NOMO-1 treated with DMSO at 0.1 percent for 48 hours (cell line): ENCODE measurements around the gene LCN10.

Experiments used
- DNase-seq: peaks from one replicate; lab custom pipeline; 2025; ENCODE audit not compliant: unreplicated experiment; lab: John Stamatoyannopoulos, UW

Gene LCN10

DNA sequence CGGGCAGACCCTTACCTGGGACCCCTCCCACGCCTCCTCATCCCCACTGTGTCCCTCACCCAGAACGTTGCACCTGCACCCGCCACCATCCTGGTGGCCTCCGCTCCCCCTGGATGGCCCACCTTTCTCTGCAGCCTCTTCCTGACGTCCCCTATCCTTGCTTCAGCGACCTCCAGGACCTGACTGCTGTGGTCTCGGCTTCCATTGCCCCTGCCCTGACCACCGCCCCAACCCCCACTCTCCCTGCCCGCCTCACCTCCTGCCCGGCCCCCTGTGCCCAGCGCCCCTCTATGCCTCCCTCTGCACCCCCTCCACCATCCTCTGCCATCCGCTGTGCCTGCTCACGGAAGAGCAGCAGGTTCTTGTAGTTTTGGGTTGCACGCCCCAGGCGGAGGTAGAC, 2.2 kb downstream of the LCN10 start:
- no peak for DNase-seq

DNA sequence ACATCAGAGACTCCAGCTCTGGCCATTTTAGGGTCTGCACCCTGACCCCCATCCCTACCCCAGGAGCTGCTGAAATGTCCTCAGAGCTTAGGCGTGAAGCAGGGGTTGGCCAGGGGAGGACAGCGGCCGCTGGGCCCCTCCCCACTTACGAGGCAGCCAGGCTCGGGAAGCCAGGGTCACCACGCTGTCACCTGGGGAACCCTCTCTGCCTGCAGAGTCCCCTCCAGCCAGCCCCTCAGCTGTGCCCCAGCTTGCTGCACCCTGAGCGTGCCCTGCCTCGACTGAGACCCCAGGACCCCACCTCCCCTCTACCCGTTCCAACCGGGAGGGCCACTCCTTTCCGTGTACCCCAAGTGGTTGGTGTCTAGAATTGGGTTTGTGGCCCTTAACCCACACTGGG, 2.7 kb downstream of the LCN10 start:
- no peak for DNase-seq

DNA sequence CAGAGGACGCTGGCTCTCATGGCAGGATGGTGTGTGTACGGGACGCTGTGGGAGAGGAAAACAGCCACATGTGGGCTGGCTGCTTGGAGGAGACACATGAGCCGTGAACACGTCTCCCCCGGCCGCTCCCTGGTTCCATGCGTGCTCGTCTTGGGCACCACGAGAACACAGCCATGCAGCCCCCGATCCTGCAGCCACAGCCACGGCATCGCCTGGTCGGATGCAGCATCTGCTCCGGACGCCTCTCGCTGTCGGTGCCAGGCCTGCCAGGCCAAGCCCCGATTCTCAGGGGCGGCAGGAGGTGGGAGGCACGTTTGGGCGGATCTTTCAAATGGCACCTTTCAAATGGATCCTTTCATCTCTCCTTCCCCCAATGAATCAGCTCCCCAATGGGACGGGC, 3.2 kb downstream of the LCN10 start:
- no peak for DNase-seq

DNA sequence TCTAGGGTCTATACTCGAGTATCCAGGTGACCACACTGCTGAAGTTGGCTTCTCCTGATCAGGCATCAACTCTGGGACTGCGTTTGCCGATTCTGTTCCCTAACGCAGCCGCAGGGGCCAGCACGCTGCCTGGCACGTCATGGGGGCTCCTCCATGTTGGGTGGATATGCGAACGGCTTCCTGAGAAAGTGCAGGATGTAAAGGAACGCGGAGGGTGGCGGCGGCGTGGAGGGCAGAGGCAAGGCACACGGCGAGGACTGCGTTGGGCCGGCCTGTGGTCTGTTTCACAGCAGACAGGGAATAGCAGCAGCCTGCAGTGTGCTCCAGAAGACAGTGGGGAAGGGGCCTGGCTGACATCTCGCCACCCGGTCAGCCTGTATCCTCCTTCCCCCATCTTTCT, 3.8 kb downstream of the LCN10 start:
- no peak for DNase-seq

DNA sequence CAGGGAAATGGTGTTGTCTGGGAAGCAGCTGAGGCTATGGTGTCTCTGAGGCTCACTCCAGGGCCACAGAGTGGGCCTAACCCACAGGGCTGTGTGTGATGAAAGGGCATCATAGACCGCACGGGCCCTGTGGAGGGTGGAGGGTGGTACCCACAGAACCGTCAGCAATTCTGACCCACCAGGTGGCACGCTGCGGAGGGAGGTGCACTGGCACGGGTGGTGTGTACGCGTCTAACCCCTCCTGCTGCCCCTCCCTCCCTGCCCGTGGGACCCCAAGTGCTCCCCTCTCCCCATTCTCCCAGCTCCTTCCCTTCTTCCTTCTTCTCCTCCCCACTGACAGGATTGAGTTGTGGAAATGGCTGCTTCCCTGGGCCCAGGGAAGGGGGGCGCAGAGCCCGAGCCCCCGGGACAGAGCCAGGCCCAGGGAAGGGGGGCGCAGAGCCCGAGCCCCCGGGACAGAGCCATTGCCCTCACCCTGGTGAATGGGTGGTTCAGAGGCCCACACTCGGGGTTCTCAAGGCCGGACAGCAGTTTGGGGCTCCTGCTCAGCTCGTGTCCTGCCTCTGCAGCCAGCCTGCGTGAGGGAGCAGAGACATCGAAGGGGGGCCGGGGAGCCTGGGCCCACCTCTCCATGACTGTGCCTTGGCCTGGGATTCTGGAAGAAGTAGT, 6.8 kb downstream of the LCN10 start:
- no peak for DNase-seq

DNA sequence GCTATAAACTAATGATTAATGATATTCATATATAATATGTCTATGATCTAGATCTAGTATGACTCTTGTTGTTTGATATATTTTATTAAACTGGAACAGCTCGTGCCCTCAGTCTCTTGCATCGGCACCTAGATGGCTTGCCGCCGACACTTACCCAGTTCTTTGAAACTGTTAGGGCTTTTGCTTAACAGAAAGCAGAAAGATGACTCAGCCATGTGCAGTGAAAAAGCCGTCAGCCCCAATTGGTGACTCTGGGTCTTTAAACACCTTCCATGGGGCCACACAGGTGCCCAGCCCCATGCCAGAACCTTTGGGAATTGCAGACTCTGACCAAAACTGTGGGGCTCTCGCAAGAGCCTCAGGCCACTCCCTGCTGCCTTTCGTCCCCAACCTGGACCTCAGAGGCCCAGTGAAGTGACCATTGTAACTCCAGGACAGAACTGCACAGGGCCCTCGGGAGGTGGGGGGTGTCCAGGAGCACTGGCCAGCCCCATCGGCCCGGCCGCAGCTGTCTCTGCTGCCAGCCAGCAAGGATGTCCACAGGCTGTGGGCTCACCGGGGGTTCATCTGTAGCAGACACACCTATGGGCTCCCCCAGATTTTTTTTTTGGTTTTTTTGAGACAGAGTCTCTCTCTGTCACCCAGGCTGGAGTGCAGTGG, 7.8 kb downstream of the LCN10 start:
- DNase-seq = no peak

DNA sequence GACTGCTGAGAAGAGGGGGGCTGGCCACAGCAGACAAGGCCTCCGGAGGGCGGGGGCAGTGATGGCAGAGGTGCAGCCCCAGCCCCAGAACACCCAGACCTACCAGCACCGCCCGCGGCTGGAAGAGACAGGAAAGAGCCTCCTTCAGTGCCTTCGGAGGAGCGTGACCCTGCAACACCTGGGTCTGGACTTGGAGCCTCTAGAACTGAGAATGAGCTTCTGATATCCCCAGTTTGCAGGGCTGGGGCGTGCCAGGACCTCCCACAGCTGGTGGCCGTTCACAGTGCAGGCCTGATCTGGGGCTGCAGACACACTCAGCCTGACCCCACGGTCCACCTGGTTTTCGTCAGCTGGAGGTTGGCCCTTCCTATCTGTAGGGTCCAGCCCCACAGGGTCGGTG, 9.1 kb downstream of the LCN10 start:
- no peak for DNase-seq

DNA sequence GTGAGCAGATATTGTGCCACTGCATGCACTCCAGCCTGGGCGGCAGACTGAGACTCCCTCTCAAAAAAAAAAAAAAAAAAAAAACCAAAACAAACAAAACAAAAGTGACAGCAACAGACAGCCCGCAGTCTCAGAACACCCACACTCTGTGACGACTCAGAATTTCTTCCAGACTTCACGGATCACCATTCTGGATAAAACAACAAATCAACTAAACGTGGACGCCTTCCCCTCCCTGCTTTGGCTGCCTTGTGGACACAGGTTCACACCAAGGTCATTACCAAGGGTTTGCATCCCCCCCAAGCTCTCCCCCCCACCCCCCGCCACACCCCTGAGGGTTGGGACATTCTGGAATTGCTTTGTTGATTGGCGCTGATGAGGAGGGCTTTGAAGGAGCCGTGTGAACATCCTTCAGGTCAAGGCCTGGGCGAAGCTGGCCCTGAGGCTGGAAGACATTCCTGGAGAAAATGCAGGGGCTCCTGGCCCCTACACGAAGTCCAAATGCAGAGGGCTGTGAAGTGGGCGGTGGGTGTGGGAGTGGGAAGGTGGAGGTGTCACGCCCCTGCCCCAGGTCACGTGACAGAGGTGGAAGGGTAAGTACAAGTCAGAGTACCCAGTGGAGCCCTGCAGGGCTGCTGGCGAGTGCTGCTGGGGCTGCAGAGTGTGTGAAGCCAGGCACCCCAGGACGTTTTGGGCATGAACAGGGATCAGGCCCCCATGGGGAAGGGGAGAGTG, 10.1 kb downstream of the LCN10 start:
- no peak for DNase-seq

DNA sequence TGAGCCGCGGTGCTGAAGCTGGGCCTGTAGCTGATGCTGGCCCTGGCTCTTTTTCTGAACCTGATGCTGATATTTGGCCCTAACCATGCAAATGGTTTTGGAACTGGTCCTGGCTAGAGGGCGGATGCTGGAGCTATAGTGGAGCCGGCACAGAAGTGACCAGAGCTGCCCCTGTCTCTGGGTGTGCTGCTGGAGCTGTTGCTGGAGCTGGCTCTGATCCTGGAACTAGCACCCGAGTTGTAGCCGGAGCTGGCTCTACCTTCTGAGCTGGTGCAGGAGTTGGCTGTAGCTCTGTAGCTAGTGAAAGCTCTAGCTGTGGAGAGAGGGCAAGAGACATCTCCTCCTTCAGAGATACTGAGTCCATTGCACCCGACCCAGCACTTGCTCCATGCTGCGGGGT, 12.8 kb downstream of the LCN10 start:
- DNase-seq = no peak

DNA sequence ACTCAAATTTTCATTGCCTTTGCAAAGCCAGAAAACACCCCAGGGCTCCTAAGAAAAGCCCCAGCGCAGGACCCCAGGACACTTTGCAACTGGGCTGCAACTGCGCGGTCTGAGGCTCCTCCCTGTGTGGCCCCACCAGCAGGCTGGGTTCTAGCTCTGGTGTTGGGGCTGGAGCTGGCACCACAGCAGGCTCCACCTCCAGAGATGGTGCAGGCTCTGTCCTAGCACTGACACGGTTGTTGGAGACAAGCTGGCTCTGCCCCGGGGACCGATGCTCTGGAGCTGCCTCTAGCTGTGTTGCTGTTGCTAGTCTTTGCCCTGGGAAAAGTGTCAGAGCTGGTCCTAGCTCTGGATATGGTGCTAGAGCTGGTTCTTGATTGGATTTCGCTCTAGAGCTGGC, 13.6 kb downstream of the LCN10 start:
- DNase-seq = peak; percentile 18

DNA sequence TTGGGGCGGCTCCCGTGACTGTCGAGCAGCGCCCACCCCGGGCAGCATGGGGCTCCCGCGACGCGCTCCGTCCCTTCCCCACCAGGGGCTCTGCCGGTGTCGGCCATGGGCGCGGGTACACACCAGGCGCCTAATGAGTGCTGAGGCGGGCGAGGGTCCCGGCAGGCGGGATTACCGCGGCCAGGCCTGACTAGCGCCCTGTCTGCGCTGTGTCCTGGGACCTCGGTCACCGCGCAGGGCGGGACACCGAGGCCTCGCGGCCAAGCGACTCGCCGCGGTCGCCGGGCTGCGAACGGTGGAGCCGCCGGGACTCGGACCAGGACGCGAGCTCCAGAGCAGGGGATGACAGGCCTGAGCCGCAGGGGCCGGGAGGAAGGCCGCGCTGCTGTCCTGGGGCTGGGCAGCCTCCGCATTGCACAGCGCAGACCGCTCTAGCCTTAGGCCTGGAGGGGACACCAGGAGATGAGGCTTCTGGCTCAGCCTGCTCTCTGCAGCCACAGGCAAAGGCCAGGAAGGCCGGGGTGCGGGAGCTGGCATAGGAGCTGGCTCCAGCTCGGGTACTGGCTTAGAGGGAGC, 14.1 kb downstream of the LCN10 start:
- peak; percentile 24 for DNase-seq

DNA sequence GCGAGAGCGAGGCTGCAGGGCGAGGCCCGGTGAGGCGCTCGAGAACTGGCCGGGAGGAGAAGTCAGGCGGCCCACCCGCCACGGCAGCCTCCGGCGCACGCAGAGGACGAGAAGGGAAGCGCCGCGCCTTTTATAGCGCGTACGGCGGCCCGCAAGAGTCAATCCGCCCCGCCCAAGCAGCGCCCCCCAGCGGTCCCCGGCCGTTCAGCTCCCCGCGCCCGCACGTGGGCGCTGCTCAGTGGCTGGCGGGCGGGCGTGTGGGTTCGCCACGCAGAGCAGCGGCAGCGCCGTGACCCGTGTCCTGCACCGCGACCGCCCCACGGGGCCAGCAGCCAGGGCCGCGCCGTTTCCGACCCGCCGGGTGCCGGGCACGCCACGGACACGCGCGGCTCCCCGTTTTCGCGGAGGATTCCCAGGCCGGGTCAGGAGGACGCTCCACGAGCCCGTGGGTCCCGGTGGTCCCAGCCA, 14.6 kb downstream of the LCN10 start:
- DNase-seq = peak; percentile 84

DNA sequence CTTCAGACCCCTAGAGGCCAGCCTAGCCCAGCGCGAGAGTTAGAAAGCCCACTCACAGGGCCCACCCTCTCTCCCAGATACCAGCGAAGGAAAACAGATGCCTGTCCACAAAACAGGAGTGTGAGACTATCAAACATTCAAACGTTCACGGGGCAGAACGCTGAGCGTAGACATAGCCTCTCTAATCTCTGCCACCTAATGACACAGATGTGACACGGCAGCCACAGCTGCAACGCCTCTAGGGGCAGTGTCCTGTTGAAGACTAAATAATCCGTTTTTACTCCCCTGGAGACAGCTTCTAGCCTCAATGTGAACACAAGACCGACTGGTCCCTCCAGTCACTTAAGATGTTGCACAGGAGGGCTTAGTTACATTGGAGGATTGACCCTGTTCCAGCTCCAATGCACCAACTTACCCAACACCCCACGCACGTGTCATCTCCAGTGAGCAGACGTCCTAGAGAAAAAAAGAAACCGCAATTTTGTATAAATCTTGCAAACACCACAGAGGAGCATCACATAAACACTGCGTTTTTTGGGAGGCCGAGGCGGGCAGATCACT, 16.0 kb downstream of the LCN10 start:
- DNase-seq = peak; percentile 66

DNA sequence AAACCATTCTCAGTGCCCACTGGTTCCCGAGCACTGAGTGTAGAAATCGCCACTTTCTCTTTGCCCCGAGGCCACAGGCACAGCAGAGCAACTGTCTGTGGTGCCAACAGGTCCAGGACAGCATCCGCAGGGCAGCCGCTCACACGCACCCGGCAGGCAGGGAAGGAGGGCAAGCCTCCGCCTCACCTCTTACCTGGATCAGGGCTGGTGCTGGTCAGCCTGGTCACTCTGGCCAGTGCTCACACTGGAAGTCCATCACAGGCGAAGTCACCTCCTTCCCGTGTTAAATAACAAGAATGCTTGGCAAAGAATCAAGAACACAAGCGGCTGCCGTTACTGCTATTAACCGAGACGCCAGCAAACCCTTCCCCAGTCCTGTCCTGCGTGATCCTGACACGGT, 16.6 kb downstream of the LCN10 start:
- no peak for DNase-seq

DNA sequence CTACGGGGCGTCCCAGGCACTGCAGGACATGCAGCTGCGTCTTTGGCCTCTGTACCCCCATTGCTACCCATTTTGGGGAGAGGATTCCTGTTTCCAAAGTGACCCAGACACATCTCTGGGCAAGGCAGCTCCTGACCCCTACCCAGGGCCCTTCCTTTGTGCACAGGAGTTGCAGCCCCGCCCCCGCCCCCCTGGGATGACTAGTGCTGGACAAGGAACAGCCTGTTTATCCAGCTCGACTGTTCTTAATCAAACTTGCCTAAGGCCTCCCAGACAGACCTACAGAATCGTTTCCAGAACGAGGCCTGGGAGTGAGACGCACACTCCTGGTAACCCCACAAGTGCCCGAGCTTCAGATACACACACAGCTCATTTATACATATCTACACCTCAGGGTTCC, 17.1 kb downstream of the LCN10 start:
- no peak for DNase-seq

DNA sequence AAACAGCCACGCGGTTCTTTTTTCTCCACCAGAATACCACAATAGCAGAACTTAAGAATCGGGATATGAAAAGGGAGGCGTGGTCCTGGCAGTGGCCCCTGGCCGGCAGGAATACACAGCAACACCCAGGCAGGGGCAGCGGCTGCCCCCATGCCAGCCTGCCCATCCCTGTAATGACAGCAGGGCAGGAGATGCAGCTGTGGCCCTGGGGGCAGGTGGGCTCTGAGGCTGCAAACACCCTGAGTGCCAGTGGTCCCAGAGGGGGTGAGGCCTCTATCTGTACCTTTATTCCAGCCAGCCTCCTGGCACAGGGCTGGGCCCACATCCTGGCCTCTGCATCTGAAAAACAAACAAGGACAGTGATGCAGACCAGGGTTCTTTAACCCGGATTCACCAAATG, 18.0 kb downstream of the LCN10 start:
- no peak for DNase-seq

DNA sequence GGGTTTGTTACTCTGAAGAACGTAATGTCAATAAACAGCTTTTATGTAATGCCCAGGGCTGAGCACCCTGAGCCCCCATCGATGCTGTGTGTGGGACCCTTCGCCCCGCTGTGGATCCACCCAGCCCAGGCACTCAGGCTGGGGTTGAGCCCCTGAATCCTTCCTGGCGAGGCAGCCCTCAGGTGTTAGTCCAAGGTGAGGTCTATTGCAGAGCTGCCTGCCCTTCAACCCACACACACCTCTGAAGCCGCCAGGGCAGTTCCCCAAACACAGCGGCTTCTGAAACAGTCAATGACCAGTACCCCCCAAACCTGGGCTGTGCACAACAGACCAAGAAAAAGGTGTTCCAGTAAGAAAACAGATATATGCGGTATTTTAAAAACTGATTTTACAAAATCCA, 18.8 kb downstream of the LCN10 start:
- no peak for DNase-seq

DNA sequence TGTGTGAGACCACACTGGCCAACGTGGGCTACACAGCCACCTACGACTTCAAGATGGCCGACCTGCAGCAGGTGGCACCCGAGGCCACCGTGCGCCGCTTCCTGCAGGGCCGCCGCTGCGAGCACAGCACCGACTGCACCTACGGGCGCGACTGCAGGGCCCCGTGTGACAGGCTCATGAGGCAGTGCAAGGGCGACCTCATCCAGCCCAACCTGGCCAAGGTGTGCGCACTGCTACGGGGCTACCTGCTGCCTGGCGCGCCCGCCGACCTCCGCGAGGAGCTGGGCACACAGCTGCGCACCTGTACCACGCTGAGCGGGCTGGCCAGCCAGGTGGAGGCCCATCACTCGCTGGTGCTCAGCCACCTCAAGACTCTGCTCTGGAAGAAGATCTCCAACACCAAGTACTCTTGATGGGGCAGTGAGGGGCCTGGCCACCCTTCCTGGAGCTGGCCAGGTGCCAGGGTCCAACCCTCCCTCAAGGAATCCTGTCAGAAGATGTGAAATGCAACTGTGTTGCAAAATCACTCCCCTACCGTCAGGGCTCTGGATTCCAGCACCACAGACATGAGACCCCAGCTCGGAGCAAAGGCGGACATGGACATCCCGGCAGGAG, 19.3 kb downstream of the LCN10 start:
- no peak for DNase-seq

DNA sequence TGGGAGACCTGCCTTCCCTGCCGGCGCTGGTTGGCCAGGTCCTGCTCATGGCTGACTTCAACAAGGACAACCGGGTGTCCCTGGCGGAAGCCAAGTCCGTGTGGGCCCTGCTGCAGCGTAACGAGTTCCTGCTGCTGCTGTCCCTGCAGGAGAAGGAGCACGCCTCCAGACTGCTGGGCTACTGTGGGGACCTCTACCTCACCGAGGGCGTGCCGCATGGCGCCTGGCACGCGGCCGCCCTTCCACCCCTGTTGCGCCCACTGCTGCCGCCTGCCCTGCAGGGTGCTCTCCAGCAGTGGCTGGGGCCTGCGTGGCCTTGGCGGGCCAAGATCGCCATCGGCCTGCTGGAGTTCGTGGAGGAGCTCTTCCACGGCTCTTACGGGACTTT, 19.8 kb downstream of the LCN10 start:
- DNase-seq = no peak

DNA sequence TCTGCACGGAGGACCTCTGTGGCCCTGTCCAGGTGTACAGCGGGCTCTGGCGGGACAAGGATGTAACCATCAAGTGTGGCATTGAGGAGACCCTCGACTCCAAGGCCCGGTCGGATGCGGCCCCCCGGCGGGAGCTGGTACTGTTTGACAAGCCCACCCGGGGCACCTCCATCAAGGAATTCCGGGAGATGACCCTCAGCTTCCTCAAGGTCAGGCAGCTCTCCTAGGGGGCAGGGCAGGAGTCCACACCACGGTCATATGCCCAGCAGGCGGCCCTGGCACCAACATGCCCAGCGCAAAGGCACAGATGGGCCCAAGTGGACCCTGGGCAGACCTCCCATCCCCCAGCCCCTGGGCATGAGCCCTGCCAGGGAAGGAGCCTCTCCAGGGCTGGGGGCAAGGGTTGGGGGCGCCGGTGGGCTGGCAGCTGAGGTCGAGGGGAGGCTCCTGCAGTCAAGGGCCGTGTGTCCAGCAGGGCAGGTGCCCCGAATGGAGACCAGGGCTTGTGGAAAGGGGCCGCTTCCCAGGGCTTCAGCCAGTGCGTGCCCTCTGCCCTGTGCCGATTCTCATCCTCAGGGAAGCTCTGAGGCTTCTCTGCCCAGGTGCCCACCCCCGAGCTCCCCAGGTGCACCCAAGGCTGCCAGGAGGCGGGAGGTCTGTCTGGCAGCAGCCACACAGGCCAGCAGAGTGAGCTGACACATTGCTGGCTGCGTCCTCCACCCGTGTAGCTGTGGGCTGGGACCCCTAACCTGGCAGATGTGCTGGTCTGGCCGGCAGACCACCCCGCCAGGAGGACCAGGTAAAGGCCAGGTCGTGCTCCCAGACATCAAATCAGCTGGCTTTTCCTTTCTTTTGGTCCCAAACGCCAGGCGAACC, 20.4 kb downstream of the LCN10 start:
- DNase-seq = no peak
